ENCODE data around the gene MTMR3.
"Not testable (repeated sequence)": the region's sequence is repeated elsewhere in the genome, so short reads cannot be mapped to it uniquely, and the experiment has no call there.

MTMR3 gene

DNA sequence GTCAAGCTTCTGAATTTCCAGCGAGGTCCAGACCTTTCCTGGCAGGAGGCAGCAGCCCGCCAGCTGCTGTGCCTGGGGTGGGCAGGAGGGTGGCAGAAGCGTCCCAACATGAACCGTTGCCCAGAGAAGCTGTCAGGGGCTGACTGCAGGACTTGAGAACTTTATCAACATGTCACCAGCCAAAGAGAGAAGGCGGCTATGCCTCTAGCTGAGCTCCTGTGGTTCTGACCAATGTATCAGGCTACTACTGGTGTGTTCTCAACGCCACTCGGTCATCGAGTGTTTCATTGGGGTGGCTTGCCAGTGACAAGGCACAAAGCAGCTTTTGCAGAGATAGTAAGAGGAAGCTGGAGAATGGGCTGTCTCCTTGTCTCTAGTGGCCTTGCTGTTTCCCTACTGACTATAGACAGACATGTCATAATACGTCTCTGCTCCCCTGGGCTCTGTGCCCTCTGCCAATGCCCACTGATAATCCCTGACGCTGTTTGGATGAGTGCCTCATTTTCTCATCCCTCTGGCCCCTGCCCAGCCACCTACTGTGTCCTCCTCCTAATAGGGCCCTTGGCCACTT, 27.3 kb upstream of the MTMR3 start:
- no peak overlapping the region for H3K4me3 ChIP-seq (replicated peaks; ENCODE audit: low read depth, low read length)
- TF ChIP-seq, protein P1, sequence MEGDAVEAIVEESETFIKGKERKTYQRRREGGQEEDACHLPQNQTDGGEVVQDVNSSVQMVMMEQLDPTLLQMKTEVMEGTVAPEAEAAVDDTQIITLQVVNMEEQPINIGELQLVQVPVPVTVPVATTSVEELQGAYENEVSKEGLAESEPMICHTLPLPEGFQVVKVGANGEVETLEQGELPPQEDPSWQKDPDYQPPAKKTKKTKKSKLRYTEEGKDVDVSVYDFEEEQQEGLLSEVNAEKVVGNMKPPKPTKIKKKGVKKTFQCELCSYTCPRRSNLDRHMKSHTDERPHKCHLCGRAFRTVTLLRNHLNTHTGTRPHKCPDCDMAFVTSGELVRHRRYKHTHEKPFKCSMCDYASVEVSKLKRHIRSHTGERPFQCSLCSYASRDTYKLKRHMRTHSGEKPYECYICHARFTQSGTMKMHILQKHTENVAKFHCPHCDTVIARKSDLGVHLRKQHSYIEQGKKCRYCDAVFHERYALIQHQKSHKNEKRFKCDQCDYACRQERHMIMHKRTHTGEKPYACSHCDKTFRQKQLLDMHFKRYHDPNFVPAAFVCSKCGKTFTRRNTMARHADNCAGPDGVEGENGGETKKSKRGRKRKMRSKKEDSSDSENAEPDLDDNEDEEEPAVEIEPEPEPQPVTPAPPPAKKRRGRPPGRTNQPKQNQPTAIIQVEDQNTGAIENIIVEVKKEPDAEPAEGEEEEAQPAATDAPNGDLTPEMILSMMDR (IDR thresholded peaks at IDR 0.05; ENCODE audit: low read depth, low read length, missing control alignments) = no peak
- no peak for DNase-seq (ENCODE audit: extremely low read depth, low read depth)

DNA sequence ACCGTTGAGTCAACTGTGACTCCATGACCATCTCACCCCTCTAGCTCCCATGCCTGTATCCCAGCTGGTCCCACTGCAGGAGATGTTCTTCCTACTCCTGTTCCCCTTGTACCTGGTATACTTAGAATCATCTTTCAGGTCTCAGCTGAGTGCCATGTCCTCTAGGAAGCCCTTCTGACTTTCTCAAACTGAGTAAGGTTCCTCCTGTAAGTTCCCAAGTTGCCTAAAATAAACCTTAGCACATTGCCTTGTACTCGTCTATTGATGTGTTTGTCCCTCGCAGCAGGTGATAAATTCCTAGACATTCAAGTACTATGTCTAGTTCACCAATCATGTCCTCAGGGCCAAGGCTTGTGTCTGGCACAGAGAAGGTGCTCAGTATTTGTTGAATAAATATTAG, 26.5 kb upstream of the MTMR3 start:
- no peak overlapping the region for H3K4me3 ChIP-seq (replicated peaks; ENCODE audit: low read depth, low read length)
- no peak for DNase-seq (ENCODE audit: extremely low read depth, low read depth)

DNA sequence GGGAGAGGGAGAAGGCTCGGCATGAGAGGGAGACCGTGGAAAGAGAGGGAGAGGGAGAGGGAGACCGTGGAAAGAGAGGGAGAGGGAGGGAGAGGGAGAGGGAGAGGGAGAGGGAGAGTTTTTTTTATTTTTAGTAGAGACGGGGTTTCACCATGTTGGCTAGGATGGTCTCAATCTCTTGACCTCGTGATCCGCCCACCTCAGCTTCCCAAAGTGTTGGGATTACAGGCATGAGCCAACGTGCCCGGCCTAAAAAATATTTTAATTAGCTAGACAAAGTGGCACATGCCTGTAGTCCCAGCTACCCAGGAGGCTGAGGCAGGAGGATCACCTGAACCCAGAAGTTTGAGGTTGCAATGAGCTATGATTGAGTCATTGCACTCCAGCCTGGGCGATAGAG, 23.9 kb upstream of the MTMR3 start:
- not testable (repeated sequence) for DNase-seq (ENCODE audit: extremely low read depth, low read depth); H3K4me3 ChIP-seq (replicated peaks; ENCODE audit: low read depth, low read length)

More for the DNA sequence above, 26.5 kb upstream of the MTMR3 start:
- TF ChIP-seq, protein P1 (IDR thresholded peaks at IDR 0.05; ENCODE audit: low read depth, low read length, missing control alignments) = no peak

DNA sequence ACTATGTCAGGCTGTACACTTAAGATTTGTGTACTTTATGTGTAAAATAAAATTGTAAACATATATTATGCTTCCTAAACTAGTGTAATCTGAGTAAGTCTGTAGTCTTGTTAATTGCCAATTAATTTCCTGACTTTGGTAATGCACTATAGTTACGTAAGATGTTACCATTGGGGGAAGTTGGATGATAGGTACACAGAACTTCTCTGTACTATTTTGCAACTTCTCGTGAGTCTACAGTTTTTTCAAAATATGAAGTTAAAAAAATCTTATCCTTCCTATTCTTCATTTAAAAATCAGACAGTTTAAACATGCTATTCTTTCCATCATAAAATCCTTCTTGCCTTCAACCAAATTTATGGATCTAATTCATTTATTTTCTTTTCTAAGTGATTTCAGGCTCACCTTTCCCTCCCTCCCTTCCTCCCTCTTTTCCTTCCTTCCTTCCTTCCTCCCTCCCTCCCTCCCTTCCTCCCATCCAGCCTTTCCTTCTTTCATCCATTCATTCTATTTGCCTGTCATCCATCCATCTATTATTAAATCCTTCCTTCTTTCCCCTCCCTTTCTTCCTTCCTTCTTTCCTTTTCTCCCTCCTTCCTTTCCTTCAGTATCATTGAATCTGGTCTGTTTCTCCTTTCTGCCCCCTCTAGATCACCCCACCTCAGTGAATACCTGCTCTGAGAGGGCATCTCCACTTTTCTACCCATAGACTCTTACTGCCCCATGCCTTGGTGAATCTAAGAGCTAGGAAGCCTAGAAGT, 22.8 kb upstream of the MTMR3 start:
- H3K4me3 ChIP-seq (replicated peaks; ENCODE audit: low read depth, low read length) = no peak overlapping the region
- TF ChIP-seq, protein P1 (IDR thresholded peaks at IDR 0.05; ENCODE audit: low read depth, low read length, missing control alignments) = no peak
- no peak for DNase-seq (ENCODE audit: extremely low read depth, low read depth)

DNA sequence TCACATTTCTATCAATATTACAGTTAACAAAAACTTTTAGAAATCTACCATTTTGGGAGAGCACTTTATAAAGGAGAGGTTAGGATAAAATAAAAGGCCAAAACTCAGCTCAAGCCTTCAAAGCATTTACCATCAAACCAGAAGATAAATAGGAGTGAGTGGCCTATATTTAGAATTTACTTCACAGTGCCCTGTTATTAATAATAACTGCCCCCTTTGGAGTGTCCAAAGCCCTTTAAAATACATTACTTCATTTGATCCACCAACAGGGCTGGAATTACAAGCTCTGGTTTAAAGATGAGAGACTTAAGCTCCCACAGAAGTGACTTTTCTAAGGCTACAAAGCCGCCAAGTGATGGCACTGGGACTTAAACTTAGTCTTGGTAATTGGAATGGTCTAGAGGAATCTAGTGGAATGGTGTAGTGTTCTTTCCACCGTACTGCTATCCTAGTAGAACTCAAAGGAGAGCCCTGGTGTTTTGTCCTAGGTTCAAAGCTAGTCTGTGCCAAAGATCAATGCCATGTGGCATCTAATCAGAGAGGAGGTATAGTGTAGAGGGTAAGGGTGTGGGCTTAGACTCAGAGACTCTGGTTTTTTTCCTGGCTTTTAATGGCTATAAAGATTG, 21.2 kb upstream of the MTMR3 start:
- no peak overlapping the region for H3K4me3 ChIP-seq (replicated peaks; ENCODE audit: low read depth, low read length)
- TF ChIP-seq, protein P1 (IDR thresholded peaks at IDR 0.05; ENCODE audit: low read depth, low read length, missing control alignments) = no peak
- no peak for DNase-seq (ENCODE audit: extremely low read depth, low read depth)

DNA sequence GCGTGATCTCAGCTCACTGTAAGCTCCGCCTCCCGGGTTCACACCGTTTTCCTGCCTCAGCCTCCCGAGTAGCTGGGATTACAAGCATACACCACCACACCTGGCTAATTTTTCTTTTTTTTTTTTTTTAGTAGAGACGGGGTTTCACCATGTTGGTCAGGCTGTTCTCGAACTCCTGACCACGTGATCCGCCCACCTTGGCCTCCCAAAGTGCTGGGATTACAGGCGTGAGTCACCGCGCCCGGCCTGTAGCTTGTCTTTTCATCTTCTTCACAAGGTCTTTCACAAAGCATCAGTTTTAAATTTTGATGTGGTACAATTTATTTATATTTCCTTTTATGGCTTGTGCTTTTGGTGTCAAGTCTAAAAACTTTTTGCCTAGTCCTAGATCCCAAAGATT, 17.4 kb upstream of the MTMR3 start:
- not testable (repeated sequence) for H3K4me3 ChIP-seq (replicated peaks; ENCODE audit: low read depth, low read length); DNase-seq (ENCODE audit: extremely low read depth, low read depth)

DNA sequence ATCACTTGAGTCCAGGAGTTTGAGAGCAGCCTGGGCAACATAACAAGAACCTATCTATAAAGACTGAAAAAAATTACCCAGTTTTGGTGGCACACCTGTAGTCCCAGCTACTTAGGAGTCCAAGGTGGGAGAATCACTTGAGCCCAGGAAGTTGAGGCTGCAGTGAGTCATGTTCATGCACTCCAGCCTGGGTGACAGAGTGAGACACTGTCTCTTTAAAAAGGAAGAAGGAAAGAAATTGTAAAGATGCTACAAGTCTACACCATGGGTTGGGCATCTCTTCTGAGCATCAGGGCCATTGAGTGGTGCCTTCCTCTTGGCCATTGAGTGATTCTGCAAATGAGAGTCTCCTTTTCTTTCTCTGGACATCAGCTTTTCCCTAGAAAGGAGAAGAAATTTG, 15.7 kb upstream of the MTMR3 start:
- H3K4me3 ChIP-seq (replicated peaks; ENCODE audit: low read depth, low read length) = no peak overlapping the region
- TF ChIP-seq, protein P1 (IDR thresholded peaks at IDR 0.05; ENCODE audit: low read depth, low read length, missing control alignments) = no peak
- no peak for DNase-seq (ENCODE audit: extremely low read depth, low read depth)
